ENCODE results near the gene MAT1A. TPM values are rescaled to one million over a fixed set of nuclear protein-coding genes. Genes with fewer than 3 reads are reported as not detected.

The MAT1A gene
- total RNA-seq, 1 donor from 2014 or later, result not detected

- H3K4me1 ChIP-seq (ENCODE audit: control insufficient read depth in 3 of 3, insufficient read depth in 3 of 3, low read length in 3 of 3), result no peaks in the 10 kb centered on the region
- H3K27ac ChIP-seq (ENCODE audit: low read depth, low read length), result no peak overlapping the region
- no peaks in the 10 kb centered on the region for H3K36me3 ChIP-seq (ENCODE audit: control insufficient read depth in 3 of 3, insufficient read depth in 3 of 3, low read length in 3 of 3)
- H3K27me3 ChIP-seq (ENCODE audit: control insufficient read depth in 3 of 3, insufficient read depth in 3 of 3, low read length in 3 of 3), result no peaks in the 10 kb centered on the region
- no peak overlapping the region for H3K9ac ChIP-seq (ENCODE audit: low read depth in 1 of 3, low read length in 3 of 3)
- no peak overlapping the region for H3K4me3 ChIP-seq (ENCODE audit: low read length in 3 of 3)
- H3K9me3 ChIP-seq (ENCODE audit: control insufficient read depth in 3 of 3, low read length in 3 of 3), result no peaks in the 10 kb centered on the region
Measured at GRCh38 chr10:80283536-80284199, 5.8 kb downstream of the MAT1A start.

DNA sequence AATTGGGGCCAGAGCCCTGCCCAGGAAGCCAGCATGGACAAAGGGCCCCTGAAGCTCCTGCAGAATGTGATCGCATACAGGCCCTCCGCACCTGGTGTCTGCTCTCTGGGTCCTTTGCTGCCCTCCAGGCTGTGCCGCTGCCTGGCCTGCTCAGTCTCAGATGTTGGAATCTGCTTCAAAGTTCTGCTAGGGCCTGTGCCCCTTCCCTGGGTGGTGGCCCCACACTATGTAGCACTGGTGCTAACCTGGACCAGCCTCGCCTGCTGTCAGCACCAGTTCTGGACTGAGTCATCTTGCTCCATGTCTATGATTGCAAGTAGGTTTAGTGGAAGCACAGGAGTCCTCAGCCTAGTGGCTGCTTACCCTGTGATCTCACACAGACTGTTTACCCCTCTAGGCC, 6.3 kb downstream of the MAT1A start:
- Histone ChIP-seq H3K4me3 (ENCODE audit: low read length in 3 of 3) (no peak overlapping the region), H3K27ac (ENCODE audit: low read depth, low read length) (no peak overlapping the region), H3K4me1 (ENCODE audit: control insufficient read depth in 3 of 3, insufficient read depth in 3 of 3, low read length in 3 of 3) (no peaks in the 10 kb centered on the region), H3K9ac (ENCODE audit: low read depth in 1 of 3, low read length in 3 of 3) (no peak overlapping the region), H3K27me3 (ENCODE audit: control insufficient read depth in 3 of 3, insufficient read depth in 3 of 3, low read length in 3 of 3) (no peaks in the 10 kb centered on the region), H3K36me3 (ENCODE audit: control insufficient read depth in 3 of 3, insufficient read depth in 3 of 3, low read length in 3 of 3) (no peaks in the 10 kb centered on the region), H3K9me3 (ENCODE audit: control insufficient read depth in 3 of 3, low read length in 3 of 3) (no peaks in the 10 kb centered on the region)

DNA sequence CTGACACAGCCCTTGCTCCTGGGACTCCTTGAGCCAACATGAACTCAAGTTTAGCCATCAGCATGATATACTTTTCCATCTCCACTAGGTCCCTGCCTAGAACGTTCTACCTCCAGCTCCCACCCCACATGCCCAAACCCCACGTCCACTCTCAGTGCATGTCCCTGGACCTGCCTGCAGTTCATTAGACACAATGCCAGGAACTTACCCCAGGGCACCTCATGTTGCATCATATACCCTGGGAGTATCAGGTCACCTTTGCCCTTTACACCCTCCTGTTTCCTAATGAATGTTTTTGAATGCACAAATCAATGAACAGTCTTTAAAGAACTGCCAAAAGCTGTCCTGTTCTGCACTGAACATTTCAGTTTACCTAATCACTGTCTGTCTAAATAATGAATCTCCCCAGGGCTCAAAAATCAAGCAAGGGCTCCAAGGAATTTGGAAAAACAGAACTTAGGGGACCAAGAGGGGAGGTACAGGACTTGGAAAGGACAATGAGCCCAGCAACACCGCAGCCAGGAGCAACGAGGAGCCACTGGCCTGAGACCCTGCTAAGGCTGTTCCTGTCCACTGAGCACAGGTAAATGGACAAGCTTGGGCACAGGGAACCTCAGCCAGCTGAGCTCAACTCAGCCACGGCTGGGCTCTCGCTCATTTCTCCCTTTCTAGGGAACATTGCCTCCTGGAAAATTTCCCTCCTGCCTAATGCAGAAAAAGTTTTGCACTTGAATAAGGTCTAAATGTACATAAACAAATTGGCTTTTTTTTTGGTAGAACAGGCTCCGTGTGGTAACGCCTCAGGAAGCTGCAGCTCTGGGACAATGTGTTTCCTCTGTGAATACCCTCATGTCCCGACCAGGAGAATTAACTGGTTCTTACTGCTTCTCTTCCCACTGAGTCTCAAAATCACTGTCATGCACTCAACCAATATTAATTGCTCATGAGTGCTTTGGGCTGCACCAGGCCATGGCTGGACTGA, 7.4 kb downstream of the MAT1A start:
- no peaks in the 10 kb centered on the region for H3K36me3 ChIP-seq (ENCODE audit: control insufficient read depth in 3 of 3, insufficient read depth in 3 of 3, low read length in 3 of 3)
- no peak overlapping the region for H3K27ac ChIP-seq (ENCODE audit: low read depth, low read length)
- no peaks in the 10 kb centered on the region for H3K4me1 ChIP-seq (ENCODE audit: control insufficient read depth in 3 of 3, insufficient read depth in 3 of 3, low read length in 3 of 3)
- H3K9me3 ChIP-seq (ENCODE audit: control insufficient read depth in 3 of 3, low read length in 3 of 3), result no peaks in the 10 kb centered on the region
- H3K27me3 ChIP-seq (ENCODE audit: control insufficient read depth in 3 of 3, insufficient read depth in 3 of 3, low read length in 3 of 3), result no peaks in the 10 kb centered on the region
- no peak overlapping the region for H3K4me3 ChIP-seq (ENCODE audit: low read length in 3 of 3)
- no peak overlapping the region for H3K9ac ChIP-seq (ENCODE audit: low read depth in 1 of 3, low read length in 3 of 3)

GRCh38 chr10:80281292-80281691, 8.2 kb downstream of the MAT1A start:
- Histone ChIP-seq H3K4me3 (ENCODE audit: low read length in 3 of 3) (no peak overlapping the region), H3K4me1 (ENCODE audit: control insufficient read depth in 3 of 3, insufficient read depth in 3 of 3, low read length in 3 of 3) (no peaks in the 10 kb centered on the region), H3K9ac (ENCODE audit: low read depth in 1 of 3, low read length in 3 of 3) (no peak overlapping the region), H3K27me3 (ENCODE audit: control insufficient read depth in 3 of 3, insufficient read depth in 3 of 3, low read length in 3 of 3) (peaks cover 0 to 3% (median 0%) of the 10 kb centered on the region in 3 donors), H3K9me3 (ENCODE audit: control insufficient read depth in 3 of 3, low read length in 3 of 3) (no peaks in the 10 kb centered on the region), H3K36me3 (ENCODE audit: control insufficient read depth in 3 of 3, insufficient read depth in 3 of 3, low read length in 3 of 3) (no peaks in the 10 kb centered on the region), H3K27ac (ENCODE audit: low read depth, low read length) (no peak overlapping the region)

DNA sequence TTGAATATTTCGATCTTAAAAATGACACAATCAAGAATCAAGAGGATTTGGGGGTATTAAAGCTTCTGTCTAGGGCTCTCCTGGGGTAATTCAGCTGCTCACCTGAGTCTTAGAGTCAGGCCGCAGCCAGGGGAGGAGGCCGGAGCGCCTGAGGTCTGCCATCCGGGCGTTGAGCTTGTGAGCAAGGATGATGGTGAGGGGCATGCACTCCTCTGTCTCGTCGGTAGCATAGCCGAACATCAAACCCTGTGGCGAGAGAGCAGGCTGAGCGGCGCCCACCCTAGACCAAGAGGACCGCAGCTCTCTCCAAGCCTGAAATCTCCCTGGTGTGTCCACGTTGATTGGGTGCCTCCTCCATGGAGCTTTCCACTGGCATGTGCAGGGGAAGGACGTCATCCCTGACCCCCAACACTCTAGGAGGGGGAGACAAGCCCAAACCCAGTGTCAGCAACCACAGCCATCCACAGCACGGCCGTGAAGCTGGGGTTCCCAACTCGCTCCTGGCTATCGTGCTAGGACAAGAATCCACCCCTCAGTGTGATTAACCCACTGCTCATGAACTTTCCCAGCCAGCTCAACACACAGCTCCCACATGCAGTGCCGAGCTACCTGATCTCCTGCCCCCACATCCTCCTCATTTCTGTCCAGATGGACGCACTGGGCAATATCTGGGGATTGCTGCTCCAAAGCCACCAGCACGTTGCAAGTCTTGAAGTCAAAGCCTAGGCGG, 9.2 kb downstream of the MAT1A start:
- Histone ChIP-seq H3K9ac (ENCODE audit: low read depth in 1 of 3, low read length in 3 of 3) (no peak overlapping the region), H3K36me3 (ENCODE audit: control insufficient read depth in 3 of 3, insufficient read depth in 3 of 3, low read length in 3 of 3) (no peaks in the 10 kb centered on the region), H3K4me1 (ENCODE audit: control insufficient read depth in 3 of 3, insufficient read depth in 3 of 3, low read length in 3 of 3) (no peaks in the 10 kb centered on the region), H3K27ac (ENCODE audit: low read depth, low read length) (no peak overlapping the region), H3K9me3 (ENCODE audit: control insufficient read depth in 3 of 3, low read length in 3 of 3) (no peaks in the 10 kb centered on the region), H3K27me3 (ENCODE audit: control insufficient read depth in 3 of 3, insufficient read depth in 3 of 3, low read length in 3 of 3) (peaks cover 0 to 3% (median 0%) of the 10 kb centered on the region in 3 donors), H3K4me3 (ENCODE audit: low read length in 3 of 3) (no peak overlapping the region)

GRCh38 chr10:80279146-80279545, 10.3 kb downstream of the MAT1A start:
- Histone ChIP-seq H3K4me3 (ENCODE audit: low read length in 3 of 3) (no peak overlapping the region), H3K27ac (ENCODE audit: low read depth, low read length) (no peak overlapping the region), H3K9ac (ENCODE audit: low read depth in 1 of 3, low read length in 3 of 3) (no peak overlapping the region), H3K4me1 (ENCODE audit: control insufficient read depth in 3 of 3, insufficient read depth in 3 of 3, low read length in 3 of 3) (no peaks in the 10 kb centered on the region), H3K9me3 (ENCODE audit: control insufficient read depth in 3 of 3, low read length in 3 of 3) (no peaks in the 10 kb centered on the region), H3K36me3 (ENCODE audit: control insufficient read depth in 3 of 3, insufficient read depth in 3 of 3, low read length in 3 of 3) (no peaks in the 10 kb centered on the region), H3K27me3 (ENCODE audit: control insufficient read depth in 3 of 3, insufficient read depth in 3 of 3, low read length in 3 of 3) (peaks cover 0 to 3% (median 0%) of the 10 kb centered on the region in 3 donors)

- no peaks in the 10 kb centered on the region for H3K9me3 ChIP-seq (ENCODE audit: control insufficient read depth in 3 of 3, low read length in 3 of 3)
- H3K27me3 ChIP-seq (ENCODE audit: control insufficient read depth in 3 of 3, insufficient read depth in 3 of 3, low read length in 3 of 3), result peaks cover 0 to 3% (median 0%) of the 10 kb centered on the region in 3 donors
- no peaks in the 10 kb centered on the region for H3K4me1 ChIP-seq (ENCODE audit: control insufficient read depth in 3 of 3, insufficient read depth in 3 of 3, low read length in 3 of 3)
- H3K4me3 ChIP-seq (ENCODE audit: low read length in 3 of 3), result no peak overlapping the region
- H3K9ac ChIP-seq (ENCODE audit: low read depth in 1 of 3, low read length in 3 of 3), result no peak overlapping the region
- no peak overlapping the region for H3K27ac ChIP-seq (ENCODE audit: low read depth, low read length)
- no peaks in the 10 kb centered on the region for H3K36me3 ChIP-seq (ENCODE audit: control insufficient read depth in 3 of 3, insufficient read depth in 3 of 3, low read length in 3 of 3)
Measured at GRCh38 chr10:80278480-80278879, 11.0 kb downstream of the MAT1A start.

- Histone ChIP-seq H3K9ac (ENCODE audit: low read depth in 1 of 3, low read length in 3 of 3) (no peak overlapping the region), H3K36me3 (ENCODE audit: control insufficient read depth in 3 of 3, insufficient read depth in 3 of 3, low read length in 3 of 3) (no peaks in the 10 kb centered on the region), H3K4me3 (ENCODE audit: low read length in 3 of 3) (no peak overlapping the region), H3K9me3 (ENCODE audit: control insufficient read depth in 3 of 3, low read length in 3 of 3) (no peaks in the 10 kb centered on the region), H3K27ac (ENCODE audit: low read depth, low read length) (no peak overlapping the region), H3K27me3 (ENCODE audit: control insufficient read depth in 3 of 3, insufficient read depth in 3 of 3, low read length in 3 of 3) (peaks cover 0 to 3% (median 0%) of the 10 kb centered on the region in 3 donors), H3K4me1 (ENCODE audit: control insufficient read depth in 3 of 3, insufficient read depth in 3 of 3, low read length in 3 of 3) (peaks cover 0 to 5% (median 0%) of the 10 kb centered on the region in 3 donors)
Measured at GRCh38 chr10:80277567-80278250, 11.7 kb downstream of the MAT1A start.

- H3K9ac ChIP-seq (ENCODE audit: low read depth in 1 of 3, low read length in 3 of 3), result no peak overlapping the region
- H3K27me3 ChIP-seq (ENCODE audit: control insufficient read depth in 3 of 3, insufficient read depth in 3 of 3, low read length in 3 of 3), result peaks cover 0 to 3% (median 0%) of the 10 kb centered on the region in 3 donors
- H3K27ac ChIP-seq (ENCODE audit: low read depth, low read length), result no peak overlapping the region
- H3K36me3 ChIP-seq (ENCODE audit: control insufficient read depth in 3 of 3, insufficient read depth in 3 of 3, low read length in 3 of 3), result no peaks in the 10 kb centered on the region
- no peak overlapping the region for H3K4me3 ChIP-seq (ENCODE audit: low read length in 3 of 3)
- H3K9me3 ChIP-seq (ENCODE audit: control insufficient read depth in 3 of 3, low read length in 3 of 3), result no peaks in the 10 kb centered on the region
- peaks cover 0 to 5% (median 0%) of the 10 kb centered on the region in 3 donors for H3K4me1 ChIP-seq (ENCODE audit: control insufficient read depth in 3 of 3, insufficient read depth in 3 of 3, low read length in 3 of 3)
Measured at GRCh38 chr10:80277016-80277415, 12.4 kb downstream of the MAT1A start.
